ENCODE measurements around the gene DRG2. TPM values are rescaled to one million over a fixed set of nuclear protein-coding genes. Genes with fewer than 3 reads are reported as not detected.
A peak's percentile ranks its signal among the peaks of the same experiment; 100 is the strongest.

The DRG2 gene, protein sequence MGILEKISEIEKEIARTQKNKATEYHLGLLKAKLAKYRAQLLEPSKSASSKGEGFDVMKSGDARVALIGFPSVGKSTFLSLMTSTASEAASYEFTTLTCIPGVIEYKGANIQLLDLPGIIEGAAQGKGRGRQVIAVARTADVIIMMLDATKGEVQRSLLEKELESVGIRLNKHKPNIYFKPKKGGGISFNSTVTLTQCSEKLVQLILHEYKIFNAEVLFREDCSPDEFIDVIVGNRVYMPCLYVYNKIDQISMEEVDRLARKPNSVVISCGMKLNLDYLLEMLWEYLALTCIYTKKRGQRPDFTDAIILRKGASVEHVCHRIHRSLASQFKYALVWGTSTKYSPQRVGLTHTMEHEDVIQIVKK
- 10 to 100 TPM; 27.4 to 43.7 (median 33.9) TPM for total RNA-seq

DNA sequence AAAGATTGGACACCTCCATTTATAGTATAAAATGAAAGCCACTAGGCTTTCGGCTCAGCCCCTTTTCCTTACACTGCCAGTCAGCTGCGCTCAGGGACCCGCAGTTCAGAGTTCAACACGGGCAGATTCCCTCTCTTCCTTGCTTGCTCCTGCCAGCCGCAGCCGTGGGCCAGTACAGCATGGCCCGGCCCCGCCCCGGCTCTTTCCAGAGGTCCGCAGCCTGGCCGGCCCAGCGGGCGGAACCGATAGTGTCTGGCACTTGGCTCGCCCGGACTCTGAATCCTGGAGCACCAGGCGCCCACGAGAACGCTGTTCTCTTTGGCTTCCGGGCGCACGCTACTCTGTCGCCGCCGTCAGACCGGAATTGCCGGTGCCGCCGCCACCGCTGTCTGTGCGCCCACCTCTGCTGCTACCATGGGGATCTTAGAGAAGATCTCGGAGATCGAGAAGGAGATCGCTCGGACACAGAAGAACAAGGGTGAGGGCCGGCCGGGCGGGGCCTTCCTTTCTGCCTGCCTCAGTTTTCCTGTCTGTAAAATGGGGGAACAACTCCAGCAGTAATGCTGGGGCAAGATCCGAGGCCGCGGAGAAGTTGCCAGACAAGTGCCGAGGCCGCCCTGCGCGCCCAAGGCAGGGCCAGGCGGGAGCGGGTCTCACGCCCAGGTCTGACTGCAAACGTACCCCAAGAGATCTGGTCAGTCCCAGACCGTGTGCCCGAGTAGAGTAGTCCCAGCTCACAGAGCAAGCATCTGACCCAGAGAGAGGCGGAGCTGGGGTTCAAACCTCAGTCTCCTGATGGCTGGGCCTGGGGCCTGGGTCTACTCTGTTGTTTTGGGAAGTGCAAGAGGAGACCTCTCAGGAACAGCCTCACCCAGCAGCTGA lies at the start of gene DRG2:
TSS of gene DRG2 (plus strand) at position 339 of the 882 bp plus-strand sequence. CDS start at position 415, 76 bp downstream.
- peak; percentile 99 for ATAC-seq
- Histone ChIP-seq H3K36me3 (peaks cover 0 to 19% of the 10 kb centered on the region in 2 donors), H3K27me3 (no peaks in the 10 kb centered on the region), H3K27ac (peak within 1 kb of the TSS; percentile 48 to 83 (median 81)), H3K4me1 (peaks cover 0 to 18% (median 9%) of the 10 kb centered on the region in 3 donors), H3K9me3 (no peaks in the 10 kb centered on the region), H3K4me3 (peak within 1 kb of the TSS; percentile 49 to 70)
- WGBS, 2 donors (ENCODE audit: low coverage in 1 of 2) = 0% methylated on average over 1 to 6 of the region's 52 CpGs
- TF ChIP-seq, protein P1, sequence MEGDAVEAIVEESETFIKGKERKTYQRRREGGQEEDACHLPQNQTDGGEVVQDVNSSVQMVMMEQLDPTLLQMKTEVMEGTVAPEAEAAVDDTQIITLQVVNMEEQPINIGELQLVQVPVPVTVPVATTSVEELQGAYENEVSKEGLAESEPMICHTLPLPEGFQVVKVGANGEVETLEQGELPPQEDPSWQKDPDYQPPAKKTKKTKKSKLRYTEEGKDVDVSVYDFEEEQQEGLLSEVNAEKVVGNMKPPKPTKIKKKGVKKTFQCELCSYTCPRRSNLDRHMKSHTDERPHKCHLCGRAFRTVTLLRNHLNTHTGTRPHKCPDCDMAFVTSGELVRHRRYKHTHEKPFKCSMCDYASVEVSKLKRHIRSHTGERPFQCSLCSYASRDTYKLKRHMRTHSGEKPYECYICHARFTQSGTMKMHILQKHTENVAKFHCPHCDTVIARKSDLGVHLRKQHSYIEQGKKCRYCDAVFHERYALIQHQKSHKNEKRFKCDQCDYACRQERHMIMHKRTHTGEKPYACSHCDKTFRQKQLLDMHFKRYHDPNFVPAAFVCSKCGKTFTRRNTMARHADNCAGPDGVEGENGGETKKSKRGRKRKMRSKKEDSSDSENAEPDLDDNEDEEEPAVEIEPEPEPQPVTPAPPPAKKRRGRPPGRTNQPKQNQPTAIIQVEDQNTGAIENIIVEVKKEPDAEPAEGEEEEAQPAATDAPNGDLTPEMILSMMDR (IDR thresholded peaks at IDR 0.05) = peak in 3 of 4 experiments; percentile 13 to 51 (median 24)
- TF ChIP-seq POLR2A (IDR thresholded peaks at IDR 0.05) (peak; percentile 52 to 56), EP300 (IDR thresholded peaks at IDR 0.05) (no peak), POLR2AphosphoS5 (IDR thresholded peaks at IDR 0.05) (peak; percentile 83)

DNA sequence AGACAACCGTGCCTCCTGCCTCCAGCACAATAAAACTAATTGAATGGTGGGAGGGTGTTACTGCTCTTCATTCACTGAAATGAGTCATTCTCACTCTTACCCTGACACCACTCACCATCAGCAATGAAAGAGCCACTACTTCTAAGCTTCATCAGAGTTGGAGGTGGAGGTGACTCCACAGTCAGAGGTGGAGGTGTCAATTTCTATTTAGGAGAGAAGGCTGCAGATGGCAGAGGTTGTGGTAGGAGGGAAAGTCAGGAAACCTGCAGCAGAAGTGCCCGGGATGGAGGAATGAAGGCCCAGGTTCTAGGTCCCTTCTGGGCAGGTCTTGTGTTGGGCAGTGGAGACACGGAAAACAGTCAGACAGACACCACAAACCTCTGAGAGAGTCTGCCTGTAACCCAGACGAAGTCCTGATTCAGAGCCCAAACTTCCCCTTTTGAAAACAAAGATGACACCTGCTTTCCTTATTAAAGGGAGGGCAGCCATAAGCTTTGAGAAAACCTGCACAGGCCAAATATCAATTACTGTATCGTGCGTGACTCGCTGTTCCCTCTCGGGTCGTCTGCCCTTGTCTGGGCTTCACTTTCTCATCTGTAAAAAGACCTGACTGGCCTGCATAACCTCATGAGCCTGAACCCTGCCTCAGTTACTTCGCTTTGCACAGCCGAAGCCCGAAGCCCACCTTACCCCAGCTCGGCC lies 49.4 kb upstream of the DRG2 start:
- Histone ChIP-seq H3K36me3 (no peaks in the 10 kb centered on the region), H3K4me1 (peaks cover 5 to 56% (median 16%) of the 10 kb centered on the region in 3 donors), H3K27ac (peak overlapping the region; percentile 22 to 90 (median 88)), H3K9me3 (no peaks in the 10 kb centered on the region), H3K4me3 (peak overlapping the region; percentile 75 to 92), H3K27me3 (no peaks in the 10 kb centered on the region)
- WGBS, 2 donors (ENCODE audit: low coverage in 1 of 2) = 6 to 25% methylated on average over 4 to 10 of the region's 13 CpGs
- no peak for ATAC-seq
- TF ChIP-seq EP300 (IDR thresholded peaks at IDR 0.05) (no peak), POLR2A (IDR thresholded peaks at IDR 0.05) (no peak), POLR2AphosphoS5 (IDR thresholded peaks at IDR 0.05) (no peak)
- TF ChIP-seq, protein P1 (IDR thresholded peaks at IDR 0.05) = no peak

DNA sequence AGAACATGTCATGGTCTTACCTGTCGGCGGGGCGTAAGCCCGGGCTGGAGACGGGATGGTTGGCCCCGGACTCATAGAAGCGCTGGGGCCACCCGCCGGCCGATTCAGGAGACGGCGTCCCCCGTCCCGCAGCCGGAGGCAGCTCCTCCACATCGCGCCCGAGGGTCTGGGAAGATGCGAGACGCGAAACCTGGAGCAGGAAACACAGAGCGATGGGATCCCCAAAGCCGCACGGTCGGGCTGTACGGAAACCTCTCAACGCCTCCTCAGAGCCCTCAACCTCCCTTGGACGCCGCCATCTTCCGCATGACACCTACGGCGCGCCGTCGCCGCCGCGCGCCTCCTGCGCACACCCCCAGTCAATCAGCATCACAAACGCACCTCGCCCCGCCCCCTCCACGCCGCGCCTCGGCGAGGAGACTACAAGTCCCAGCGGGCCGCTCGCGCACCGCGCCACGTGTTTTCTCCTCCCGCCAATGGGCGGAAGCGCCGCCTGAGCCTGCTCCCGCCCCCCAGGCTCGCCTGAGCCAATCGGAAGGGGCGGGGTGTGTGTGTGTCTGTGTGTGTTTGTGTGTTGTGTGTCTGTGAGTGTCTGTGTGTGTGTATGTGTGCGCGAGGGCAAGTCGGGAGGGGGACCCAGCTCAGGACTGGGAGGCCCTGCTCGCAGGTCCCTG lies 48.8 kb upstream of the DRG2 start, which contains the start of the genes ATPAF2 and GID4:
TSS of gene ATPAF2 (minus strand) at position 308 of the 674 bp plus-strand sequence. CDS start at position 153, 155 bp downstream.
TSS of gene GID4 (plus strand) at position 548 of the 674 bp plus-strand sequence. CDS start at position 605, 57 bp downstream.
- Histone ChIP-seq H3K4me3 (peak within 1 kb of the TSS; percentile 75 to 92), H3K36me3 (peaks cover 0 to under 1% of the 10 kb centered on the region in 2 donors), H3K27ac (peak within 1 kb of the TSS; percentile 40 to 90 (median 88)), H3K4me1 (peaks cover 5 to 56% (median 16%) of the 10 kb centered on the region in 3 donors), H3K27me3 (no peaks in the 10 kb centered on the region), H3K9me3 (no peaks in the 10 kb centered on the region)
- WGBS, 2 donors (ENCODE audit: low coverage in 1 of 2) = 0% methylated on average over 5 of the region's 67 CpGs; no CpG with 5 or more reads in 1 of the 2 donors
- peak; percentile 99 for ATAC-seq
- TF ChIP-seq EP300 (IDR thresholded peaks at IDR 0.05) (no peak), POLR2A (IDR thresholded peaks at IDR 0.05) (peak in 1 of 2 donors; percentile 18), POLR2AphosphoS5 (IDR thresholded peaks at IDR 0.05) (peak; percentile 90)
- TF ChIP-seq, protein P1 (IDR thresholded peaks at IDR 0.05) = peak in 3 of 4 experiments; percentile 12 to 22 (median 16)
